Fibroblast of the aortic adventitia (primary cell): ENCODE results near the gene CEP162. TPM values are rescaled to one million over a fixed set of nuclear protein-coding genes. Genes with fewer than 3 reads are reported as not detected.
A peak's percentile ranks its signal among the peaks of the same experiment; 100 is the strongest.
"Not testable (repeated sequence)": the region's sequence is repeated elsewhere in the genome, so short reads cannot be mapped to it uniquely, and the experiment has no call there.

Experiments used
- DNase-seq: peaks from one replicate; pipeline ENCODE4 v3.0.0-alpha.2; 2010; ENCODE audit warnings: low read depth
- H3K4me3 ChIP-seq: 2 replicates; pipeline ENCODE4 v1.5.1; 2011; ENCODE audit warnings: low read depth, mild to moderate bottlenecking, control low read depth, low read length, moderate library complexity
- total RNA-seq: library from RNA; depleted of rRNA; stranded (reverse); fragments of >200 nt; gene quantifications from 2 replicates; pipeline ENCODE4 v1.2.3, GENCODE V29; 2012; ENCODE audit warnings: low replicate concordance
- TF ChIP-seq, protein P1 (sequence below): IDR thresholded peaks from 2 replicates; pipeline ENCODE4 v1.5.1; 2011; ENCODE audit warnings: mild to moderate bottlenecking, low read length, control low read depth, inconsistent platforms; ENCODE audit not compliant: insufficient read depth

The CEP162 gene
- total RNA-seq, 1 donor = 12.4 TPM

DNA sequence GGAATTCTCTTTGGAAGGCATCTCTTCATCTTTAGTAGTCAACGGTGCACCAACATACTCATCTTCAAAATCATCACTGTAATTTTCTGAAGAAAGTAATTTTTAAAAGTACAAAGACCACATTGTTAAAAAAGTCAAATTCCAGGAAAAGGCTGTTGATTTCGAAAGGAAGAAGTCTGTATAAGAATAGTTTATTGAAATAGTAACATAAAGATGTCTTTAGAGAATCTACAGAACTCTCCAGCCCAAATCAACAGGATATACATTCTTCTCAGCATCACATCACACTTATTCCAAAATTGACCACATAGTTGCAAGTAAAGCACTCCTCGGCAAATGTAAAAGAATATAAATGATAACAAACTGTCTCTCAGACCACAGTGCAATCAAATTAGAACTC is 23.4 kb downstream of the CEP162 start:
- H3K4me3 ChIP-seq = no peak overlapping the region
- TF ChIP-seq, protein P1, sequence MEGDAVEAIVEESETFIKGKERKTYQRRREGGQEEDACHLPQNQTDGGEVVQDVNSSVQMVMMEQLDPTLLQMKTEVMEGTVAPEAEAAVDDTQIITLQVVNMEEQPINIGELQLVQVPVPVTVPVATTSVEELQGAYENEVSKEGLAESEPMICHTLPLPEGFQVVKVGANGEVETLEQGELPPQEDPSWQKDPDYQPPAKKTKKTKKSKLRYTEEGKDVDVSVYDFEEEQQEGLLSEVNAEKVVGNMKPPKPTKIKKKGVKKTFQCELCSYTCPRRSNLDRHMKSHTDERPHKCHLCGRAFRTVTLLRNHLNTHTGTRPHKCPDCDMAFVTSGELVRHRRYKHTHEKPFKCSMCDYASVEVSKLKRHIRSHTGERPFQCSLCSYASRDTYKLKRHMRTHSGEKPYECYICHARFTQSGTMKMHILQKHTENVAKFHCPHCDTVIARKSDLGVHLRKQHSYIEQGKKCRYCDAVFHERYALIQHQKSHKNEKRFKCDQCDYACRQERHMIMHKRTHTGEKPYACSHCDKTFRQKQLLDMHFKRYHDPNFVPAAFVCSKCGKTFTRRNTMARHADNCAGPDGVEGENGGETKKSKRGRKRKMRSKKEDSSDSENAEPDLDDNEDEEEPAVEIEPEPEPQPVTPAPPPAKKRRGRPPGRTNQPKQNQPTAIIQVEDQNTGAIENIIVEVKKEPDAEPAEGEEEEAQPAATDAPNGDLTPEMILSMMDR = no peak
- no peak for DNase-seq

DNA sequence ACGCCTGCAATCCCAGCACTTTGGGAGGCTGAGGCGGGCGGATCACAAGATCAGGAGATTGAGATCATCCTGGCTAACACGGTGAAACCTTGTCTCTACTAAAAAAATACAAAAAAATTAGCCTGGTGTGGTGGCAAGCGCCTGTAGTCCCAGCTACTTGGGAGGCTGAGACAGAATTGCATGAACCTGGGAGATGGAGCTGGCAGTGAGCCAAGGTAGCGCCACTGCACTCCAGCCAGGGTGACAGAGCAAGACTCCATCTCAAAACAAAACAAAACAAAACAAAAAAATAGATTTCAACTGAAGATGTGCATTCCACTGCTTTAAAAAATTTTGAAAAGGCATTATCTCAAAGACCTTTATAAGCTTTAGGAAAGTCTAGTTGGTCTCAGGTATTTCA is 27.5 kb downstream of the CEP162 start:
- H3K4me3 ChIP-seq, DNase-seq: not testable (repeated sequence)

DNA sequence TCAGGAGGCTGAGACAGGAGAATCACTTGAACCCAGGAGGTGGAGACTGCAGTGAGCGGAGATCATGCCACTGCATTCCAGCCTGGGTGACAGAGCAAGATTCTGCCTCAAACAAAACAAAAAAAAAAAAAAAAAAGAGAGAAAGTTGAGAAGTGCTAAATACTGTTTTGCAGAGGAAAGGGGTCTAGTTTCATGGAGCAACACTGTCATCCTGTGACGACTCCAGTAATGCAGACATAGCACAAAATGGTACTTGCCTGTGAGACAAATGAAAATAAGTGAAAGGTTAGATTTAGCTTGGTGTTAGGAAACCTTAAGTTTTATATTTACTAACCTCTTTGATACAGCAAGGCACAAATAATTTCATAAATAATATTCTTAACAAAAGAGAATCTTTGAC is 29.7 kb downstream of the CEP162 start:
- no peak overlapping the region for H3K4me3 ChIP-seq
- TF ChIP-seq, protein P1 = no peak
- DNase-seq = no peak

DNA sequence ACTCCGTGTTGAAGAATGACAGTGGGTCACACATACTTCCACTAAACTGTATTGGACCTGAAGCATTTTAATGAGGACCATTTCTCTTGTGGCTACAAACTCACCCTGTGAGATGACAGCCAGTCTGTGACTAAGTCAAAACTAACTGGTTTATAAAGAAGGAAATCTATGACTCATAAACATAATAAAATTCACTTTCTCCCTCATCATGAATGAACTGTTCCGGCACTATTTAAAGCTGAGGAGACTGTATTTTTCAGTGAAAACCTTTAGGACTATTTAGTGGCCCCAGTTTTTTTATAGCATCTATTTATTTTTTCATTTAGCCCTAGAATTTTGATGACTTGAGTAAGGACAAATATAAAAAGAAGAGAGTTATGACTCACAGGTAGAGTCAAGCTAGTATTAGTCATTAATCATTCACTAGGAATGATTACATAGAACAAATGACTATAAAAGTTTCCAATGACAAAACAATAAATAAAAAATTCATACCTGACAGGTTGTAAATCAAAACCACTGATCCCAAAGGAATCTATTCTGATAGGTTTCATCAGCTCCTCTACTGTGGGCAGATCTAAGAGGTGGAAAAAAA is 34.2 kb downstream of the CEP162 start:
- TF ChIP-seq, protein P1 = no peak
- no peak overlapping the region for H3K4me3 ChIP-seq
- DNase-seq = peak; percentile 62

DNA sequence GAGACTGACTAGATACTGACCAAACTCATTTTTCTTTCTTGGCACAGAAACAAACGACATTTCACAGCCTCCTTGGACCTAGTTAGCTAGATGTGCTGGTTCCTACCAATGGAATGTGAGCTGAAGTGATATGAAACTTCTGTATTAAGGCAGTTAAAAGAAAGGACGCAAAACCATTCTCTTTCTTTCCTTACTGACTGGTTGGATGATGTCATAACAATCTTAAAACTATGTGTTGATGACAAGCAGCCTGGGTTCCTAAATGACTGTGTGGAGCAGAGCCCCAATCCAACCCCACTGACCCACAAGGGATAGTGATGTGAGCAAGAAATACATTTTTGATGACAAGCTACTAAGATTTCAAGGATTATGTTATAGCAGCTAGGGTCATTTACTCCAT is 35.6 kb downstream of the CEP162 start:
- no peak overlapping the region for H3K4me3 ChIP-seq
- DNase-seq = no peak
- TF ChIP-seq, protein P1 = no peak

DNA sequence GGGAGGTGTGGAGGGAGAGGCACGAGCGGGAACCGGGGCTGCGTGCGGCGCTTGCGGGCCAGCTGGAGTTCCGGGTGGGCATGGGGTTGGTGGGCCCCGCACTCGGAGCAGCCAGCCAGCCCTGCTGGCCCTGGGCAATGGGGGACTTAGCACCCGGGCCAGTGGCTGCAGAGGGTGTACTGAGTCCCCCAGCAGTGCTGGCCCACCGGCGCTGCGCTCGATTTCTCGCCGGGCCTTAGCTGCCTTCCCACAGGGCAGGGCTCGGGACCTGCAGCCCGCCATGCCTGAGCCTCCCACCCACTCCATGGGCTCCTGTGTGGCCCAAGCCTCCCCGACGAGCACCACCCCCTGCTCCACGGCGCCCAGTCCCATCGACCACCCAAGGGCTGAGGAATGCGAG is 38.1 kb downstream of the CEP162 start:
- H3K4me3 ChIP-seq, DNase-seq: not testable (repeated sequence)

DNA sequence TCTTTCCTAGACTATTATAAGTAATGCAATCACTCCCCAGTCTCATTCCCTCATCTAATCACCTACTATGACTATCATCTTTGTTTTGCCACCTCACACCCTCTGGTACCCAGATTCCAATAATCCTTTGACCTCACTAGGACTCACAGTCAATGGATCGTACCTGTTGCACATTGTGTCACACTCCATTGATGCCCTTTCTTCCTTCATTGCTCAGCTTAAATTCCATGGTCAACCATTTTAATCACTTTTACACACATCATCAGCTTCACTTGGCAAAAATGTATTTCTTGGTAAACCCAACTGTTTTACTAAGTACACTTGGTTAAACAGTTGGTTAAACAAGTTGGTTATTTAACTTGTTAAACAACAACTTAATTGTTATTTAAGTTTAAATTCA is 44.0 kb downstream of the CEP162 start:
- H3K4me3 ChIP-seq = no peak overlapping the region
- no peak for DNase-seq
- TF ChIP-seq, protein P1 = no peak

DNA sequence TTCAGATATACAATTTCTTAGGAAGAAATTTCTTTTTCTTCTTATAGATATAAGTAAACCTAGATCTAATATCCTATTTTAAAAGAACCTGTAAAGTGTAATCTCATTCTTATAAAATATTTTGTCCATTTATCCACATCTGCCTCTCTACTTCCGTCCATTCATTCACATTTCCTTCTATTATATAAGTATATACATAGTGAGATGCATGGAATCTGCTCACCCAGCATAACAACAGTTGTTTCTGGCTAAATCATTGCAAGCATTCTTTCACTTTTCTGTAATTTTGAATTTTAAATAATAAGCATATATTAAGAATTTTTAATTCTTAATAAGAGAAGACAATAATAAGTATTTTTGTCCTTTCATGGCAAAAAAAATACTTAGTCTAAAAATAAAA is 45.4 kb downstream of the CEP162 start:
- no peak for DNase-seq
- H3K4me3 ChIP-seq = no peak overlapping the region
- TF ChIP-seq, protein P1 = no peak
